HepG2 (cell line): Measurements from ENCODE around the gene TTC31. TPM values are rescaled to one million over a fixed set of nuclear protein-coding genes. Genes with fewer than 3 reads are reported as not detected.
"Not testable (repeated sequence)": the region's sequence is repeated elsewhere in the genome, so short reads cannot be mapped to it uniquely, and the experiment has no call there.

ENCODE experiments used
- ATAC-seq: fragments of 200-7000 bp; cut with Tn5 transposase; 3 replicates; pipeline ENCODE4 v1.9.1; 2020; ENCODE audit warnings: mild to moderate bottlenecking, moderate library complexity
- BruUV-seq: library from RNA; stranded (reverse); fragments of 400-500 nt; replicated peaks from 2 replicates; lab custom pipeline; 2021; lab: Mats Ljungman, UMichigan
- CTCF ChIA-PET: fragments of 300-600 bp; formaldehyde crosslinking; extraction: SDS; loops from one replicate; lab custom pipeline; 2021; ENCODE audit warnings: low total read pairs, inconsistent platforms, low intra/inter-chr PET ratio; lab: Yijun Ruan, JAX
- POLR2A ChIA-PET: fragments of 350-600 bp; sonication (Branson Sonifier 250); formaldehyde crosslinking; loops from one replicate; lab custom pipeline; 2020; ENCODE audit warnings: antibody characterized with exemption, inconsistent platforms; lab: Yijun Ruan, JAX
- DNase-seq: peaks from one replicate; pipeline ENCODE4 v3.0.0-alpha.2; 2015; ENCODE audit warnings: low spot score
- FAIRE-seq: peaks from 3 replicates; lab custom pipeline; 2011; peaks lifted over from hg19 to GRCh38; lab: Jason Lieb, UNC
- H2AFZ ChIP-seq: one replicate; pipeline ENCODE4 v1.6.1; 2011; ENCODE audit warnings: low read length, inconsistent platforms
- H3K27ac ChIP-seq: fragments of 300-600 bp; 3 replicates; pipeline ENCODE4 v1.8.0; 2011; ENCODE audit warnings: mixed run types, mild to moderate bottlenecking, mixed read lengths, low read length, inconsistent platforms; ENCODE audit not compliant: insufficient read depth; ENCODE audit errors: extremely low read length
- H3K27me3 ChIP-seq, 2 experiments: fragments of 200-600 bp in 1 of 2; 2 replicates in 1 of 2; 3 replicates in 1 of 2; pipeline versions ENCODE4 v1.6.0 to v1.8.0; 2011; ENCODE audit warnings: low read length in 2 of 2, mild to moderate bottlenecking in 2 of 2, moderate library complexity in 2 of 2, inconsistent platforms in 1 of 2; ENCODE audit not compliant: insufficient read depth in 2 of 2, control insufficient read depth in 1 of 2
- H3K36me3 ChIP-seq, 2 experiments: fragments of 200-600 bp in 1 of 2; replicated peaks in 1 of 2; 2 replicates in 1 of 2; 3 replicates in 1 of 2; pipeline versions ENCODE4 v1.5.1 to v1.8.0; 2011; ENCODE audit warnings: low read length in 2 of 2, inconsistent platforms in 1 of 2; ENCODE audit not compliant: insufficient read depth in 2 of 2, control insufficient read depth in 1 of 2
- H3K4me1 ChIP-seq: 2 replicates; pipeline ENCODE4 v1.5.1; 2012; ENCODE audit warnings: low read length, inconsistent platforms; ENCODE audit not compliant: insufficient read depth
- H3K4me2 ChIP-seq: 2 replicates; pipeline ENCODE4 v1.6.0; 2011; ENCODE audit warnings: low read depth, low read length, inconsistent platforms
- H3K4me3 ChIP-seq, 3 experiments: fragments of 200-600 bp in 1 of 3; sonication (generic), shearing (Covaris generic) in 1 of 3; replicated peaks in 1 of 3; 2 replicates each; pipeline ENCODE4 v1.5.1; 2011 to 2016; ENCODE audit warnings: low read length in 3 of 3, inconsistent platforms in 2 of 3, low read depth in 2 of 3, mild to moderate bottlenecking in 2 of 3, control low read depth in 1 of 3, mixed read lengths in 1 of 3; ENCODE audit not compliant: insufficient read depth in 1 of 3
- H3K79me2 ChIP-seq: one replicate; pipeline ENCODE4 v1.6.1; 2011; ENCODE audit warnings: low read length, inconsistent platforms; ENCODE audit not compliant: insufficient read depth
- H3K9ac ChIP-seq: 2 replicates; pipeline ENCODE4 v1.6.0; 2011; ENCODE audit warnings: mild to moderate bottlenecking, low read depth, low read length, inconsistent platforms; ENCODE audit not compliant: insufficient read depth
- H3K9me3 ChIP-seq: 2 replicates; pipeline ENCODE4 v1.5.1; 2012; ENCODE audit warnings: mild to moderate bottlenecking, low read length
- H4K20me1 ChIP-seq: 2 replicates; pipeline ENCODE4 v1.6.0; 2011; ENCODE audit warnings: inconsistent platforms, mild to moderate bottlenecking, low read length, moderate library complexity; ENCODE audit not compliant: insufficient read depth
- CHD4 ChIP-seq: fragments of 200-600 bp; sonication (generic); IDR thresholded peaks from 2 replicates; pipeline ENCODE4 v1.7.0; 2017; ENCODE audit warnings: mild to moderate bottlenecking, low read length, borderline replicate concordance
- HMGXB3 ChIP-seq: sonication (generic); formaldehyde crosslinking; IDR thresholded peaks from 2 replicates; pipeline ENCODE4 v1.4.0; 2020; ENCODE audit warnings: missing genetic modification reagents, borderline replicate concordance
- JUN ChIP-seq: sonication (generic); formaldehyde crosslinking; IDR thresholded peaks from 2 replicates; pipeline ENCODE4 v1.4.0; 2020; ENCODE audit warnings: mild to moderate bottlenecking, missing genetic modification reagents
- TRAFD1 ChIP-seq: sonication (generic); formaldehyde crosslinking; IDR thresholded peaks from 2 replicates; pipeline ENCODE4 v1.5.1; 2020; ENCODE audit warnings: missing genetic modification reagents, mild to moderate bottlenecking, borderline replicate concordance
- ZBTB38 ChIP-seq: sonication (generic); formaldehyde crosslinking; IDR thresholded peaks from 2 replicates; pipeline ENCODE4 v1.5.1; 2020; ENCODE audit warnings: mild to moderate bottlenecking, missing genetic modification reagents
- ZMYM3 ChIP-seq: sonication (generic); formaldehyde crosslinking; IDR thresholded peaks from 2 replicates; pipeline ENCODE4 v1.5.1; 2020; ENCODE audit warnings: mild to moderate bottlenecking, missing genetic modification reagents
- ZNF121 ChIP-seq: sonication (generic); formaldehyde crosslinking; IDR thresholded peaks from 2 replicates; pipeline ENCODE4 v1.5.0; 2020; ENCODE audit warnings: mild to moderate bottlenecking, missing genetic modification reagents
- ZNF292 ChIP-seq: sonication (generic); formaldehyde crosslinking; IDR thresholded peaks from 2 replicates; pipeline ENCODE4 v1.8.1; 2022; ENCODE audit warnings: mild to moderate bottlenecking, low read depth, missing genetic modification reagents, borderline replicate concordance
- ZNF362 ChIP-seq: sonication (generic); formaldehyde crosslinking; IDR thresholded peaks from 2 replicates; pipeline ENCODE4 v1.4.0; 2020; ENCODE audit warnings: missing genetic modification reagents, mild to moderate bottlenecking, borderline replicate concordance
- ZNF770 ChIP-seq: sonication (generic); formaldehyde crosslinking; IDR thresholded peaks from 2 replicates; pipeline ENCODE4 v1.5.0; 2020; ENCODE audit warnings: mild to moderate bottlenecking, missing genetic modification reagents
- WGBS: methylation state at CpG from one replicate; pipeline ENCODE4 v1.1.6; 2017; ENCODE audit warnings: low lambda C conversion rate; 5-methylcytosine and 5-hydroxymethylcytosine counted together
- in situ Hi-C: cut with HindIII; loops from 2 replicates; pipeline ENCODE4 v1.10.0; 2017; ENCODE audit warnings: low pct_unique_long_range_greater_than_20kb; ENCODE audit not compliant: extremely low pct_ligation_motif_present
- intact Hi-C: fragments of 100-400 bp; cut with micrococcal nuclease; formaldehyde crosslinking; loops from one replicate; pipeline ENCODE4 v1.10.0; 2022; ENCODE audit not compliant: unreplicated experiment
- polyA plus RNA-seq, 8 experiments: library from polyadenylated mRNA; depleted of rRNA in 3 of 8; stranded (reverse) in 7 of 8; unstranded in 1 of 8; fragments of >200 nt; fragmentation: Illumina TruSeq in 4 of 8; extraction: Trizol in 4 of 8; gene quantifications; 2 replicates each; pipeline versions ENCODE4 v1.2.1 to v1.2.3, GENCODE V29; 2011 to 2016; ENCODE audit warnings: low read depth in 4 of 8, missing spikeins in 1 of 8, mixed read lengths in 1 of 8; ENCODE audit not compliant: insufficient read depth in 1 of 8
- total RNA-seq, 5 experiments: library from RNA; depleted of rRNA; stranded (reverse); fragments of >200 nt; fragmentation: Illumina TruSeq; extraction: Trizol; gene quantifications; 2 replicates each; pipeline ENCODE4 v1.2.3, GENCODE V29; 2016; ENCODE audit warnings: low read depth in 1 of 5

Gene TTC31
- total and polyA plus RNA-seq, 2 of the 13 experiments (the other 11 are each of a cell fraction or from before 2014, with no cell fraction given): 28.3 to 39.5 TPM

- H4K20me1 ChIP-seq: not testable (repeated sequence)
- TF ChIP-seq JUN (CRISPR knock-in tag): 0 out of 2 replicates have a peak, but pooled peaks have one; percentile 24
- 0 out of 2 replicates have a peak, but pooled peaks have one; percentile 21 for TF ChIP-seq ZMYM3 (CRISPR knock-in tag)
- TF ChIP-seq ZNF292 (CRISPR knock-in tag): 0 out of 2 replicates have a peak, but pooled peaks have one; percentile 2
- 0 out of 2 replicates have a peak, but pooled peaks have one; percentile 19 for TF ChIP-seq CHD4
- 0 out of 2 replicates have a peak, but pooled peaks have one; percentile 4 for TF ChIP-seq HMGXB3 (CRISPR knock-in tag)
- TF ChIP-seq ZNF770 (CRISPR knock-in tag): peak; percentile 69
- 0 out of 2 replicates have a peak, but pooled peaks have one; percentile 40 for TF ChIP-seq ZBTB38
- peak; percentile 98 for TF ChIP-seq ZNF121 (CRISPR knock-in tag)
- peak; percentile 13; the same call in 1 of the 2 replicates for TF ChIP-seq TRAFD1 (CRISPR knock-in tag)
- TF ChIP-seq ZNF362 (CRISPR knock-in tag): 0 out of 2 replicates have a peak, but pooled peaks have one; percentile 27
- TF ChIP-seq, all 625 proteins: peak for 10; not testable (repeated sequence) for 615
- not testable (repeated sequence) for FAIRE-seq, H3K27ac ChIP-seq, H3K27me3 ChIP-seq, H3K9me3 ChIP-seq, ATAC-seq, H2AFZ ChIP-seq, BruUV-seq, DNase-seq
- Histone ChIP-seq H3K4me1 (peaks cover 74% of the 10 kb centered on the region), H3K9ac (peak overlapping the region; percentile 91), H3K79me2 (peaks cover 45% of the 10 kb centered on the region), H3K4me3 (peak overlapping the region; percentile 82 to 87 (median 83)), H3K4me2 (peak overlapping the region; percentile 78), H3K36me3 (peaks cover 2 to 10% of the 10 kb centered on the region in 2 experiments; a peak in 4 of 5 replicates)
- intact Hi-C loops (loop anchor here (1.0 kb wide), 5 partner anchors 19 to 104 kb away; partner anchors contain the start of genes AUP1, HTRA2 and PCGF1), in situ Hi-C loops (loop anchor here (5.0 kb wide), 1 partner anchor 99 kb away; no protein-coding TSS in a partner anchor)
- CTCF ChIA-PET: interaction anchor here (1.0 to 2.4 kb wide), 7 partner anchors 19 to 104 kb away, joined by 3 to 20 read pairs (median 10); partner anchors contain the start of genes AUP1, HTRA2, INO80B and MOGS
- WGBS: 81% methylated on average over 19 of the region's 19 CpGs
- POLR2A ChIA-PET: interaction anchor here (1.0 to 20.6 kb wide), 12 partner anchors 9 to 93 kb away, joined by 5 to 795 read pairs (median 18); partner anchors contain the start of genes AUP1, DQX1, HTRA2 and INO80B
Observed at GRCh38 chr2:74483675-74484164, 839 bp downstream of the TTC31 start.
